DMS 273 treated with DMSO at 0.1 percent for 48 hours (cell line): Measurements from ENCODE around the gene ARHGAP25.

Experiments used
- DNase-seq: peaks from one replicate; lab custom pipeline; 2025; lab: John Stamatoyannopoulos, UW

ARHGAP25 gene

GRCh38 chr2:68832233-68832869, 97.7 kb downstream of the ARHGAP25 start:
- DNase-seq: no peak

- no peak for DNase-seq
Measured at GRCh38 chr2:68833162-68833561, 98.6 kb downstream of the ARHGAP25 start.

GRCh38 chr2:68834737-68835376, 100.2 kb downstream of the ARHGAP25 start:
- DNase-seq: no peak

- DNase-seq: no peak
Measured at GRCh38 chr2:68835621-68836020, 101.0 kb downstream of the ARHGAP25 start.

- no peak for DNase-seq
Measured at GRCh38 chr2:68837164-68837860, 102.7 kb downstream of the ARHGAP25 start.

GRCh38 chr2:68837861-68838341, 103.3 kb downstream of the ARHGAP25 start:
- no peak for DNase-seq

- no peak for DNase-seq
Measured at GRCh38 chr2:68838641-68839040, 104.0 kb downstream of the ARHGAP25 start.

- no peak for DNase-seq
Measured at GRCh38 chr2:68839260-68839833, 104.7 kb downstream of the ARHGAP25 start.

- DNase-seq: no peak
Measured at GRCh38 chr2:68845043-68845442, 110.4 kb downstream of the ARHGAP25 start.

- DNase-seq: no peak
Measured at GRCh38 chr2:68846091-68846490, 111.5 kb downstream of the ARHGAP25 start.

- no peak for DNase-seq
Measured at GRCh38 chr2:68847751-68848150, 113.1 kb downstream of the ARHGAP25 start.

GRCh38 chr2:68849579-68850030, 115.0 kb downstream of the ARHGAP25 start:
- no peak for DNase-seq

GRCh38 chr2:68850524-68850923, 115.9 kb downstream of the ARHGAP25 start:
- DNase-seq: no peak

- no peak for DNase-seq
Measured at GRCh38 chr2:68853035-68853434, 118.4 kb downstream of the ARHGAP25 start.

GRCh38 chr2:68853915-68854314, 119.3 kb downstream of the ARHGAP25 start:
- no peak for DNase-seq

GRCh38 chr2:68854476-68854875, 119.9 kb downstream of the ARHGAP25 start:
- DNase-seq: no peak

GRCh38 chr2:68855550-68855949, 120.9 kb downstream of the ARHGAP25 start:
- DNase-seq: no peak

- DNase-seq: no peak
Measured at GRCh38 chr2:68857202-68857845, 122.7 kb downstream of the ARHGAP25 start.

GRCh38 chr2:68857855-68858456, 123.3 kb downstream of the ARHGAP25 start:
- DNase-seq: no peak

- DNase-seq: no peak
Measured at GRCh38 chr2:68860111-68860510, 125.5 kb downstream of the ARHGAP25 start.

GRCh38 chr2:68861330-68861729, 126.7 kb downstream of the ARHGAP25 start:
- no peak for DNase-seq

GRCh38 chr2:68862889-68863288, 128.3 kb downstream of the ARHGAP25 start:
- DNase-seq: no peak
